Kasumi-1 (cell line): ENCODE data around the gene GRM4.
A peak's percentile ranks its signal among the peaks of the same experiment; 100 is the strongest.

Experiments used
- DNase-seq, 2 experiments: peaks; one replicate each; lab custom pipeline; 2025; lab: John Stamatoyannopoulos, UW

Gene GRM4

GRCh38 chr6:34064675-34065074, 81.2 kb downstream of the GRM4 start:
- DNase-seq: no peak

- DNase-seq: no peak
Measured at GRCh38 chr6:34063651-34064050, 82.2 kb downstream of the GRM4 start.

- DNase-seq: peak in 1 of 2 experiments; percentile 3
Measured at GRCh38 chr6:34062815-34063214, 83.1 kb downstream of the GRM4 start.

GRCh38 chr6:34062156-34062555, 83.7 kb downstream of the GRM4 start:
- no peak for DNase-seq

- no peak for DNase-seq
Measured at GRCh38 chr6:34061348-34061747, 84.5 kb downstream of the GRM4 start.

- no peak for DNase-seq
Measured at GRCh38 chr6:34059914-34060313, 86.0 kb downstream of the GRM4 start.

- DNase-seq: no peak
Measured at GRCh38 chr6:34059136-34059731, 86.7 kb downstream of the GRM4 start.

- no peak for DNase-seq
Measured at GRCh38 chr6:34057790-34058189, 88.1 kb downstream of the GRM4 start.

GRCh38 chr6:34057191-34057590, 88.7 kb downstream of the GRM4 start:
- no peak for DNase-seq

GRCh38 chr6:34056305-34057108, 89.4 kb downstream of the GRM4 start:
- no peak for DNase-seq

GRCh38 chr6:34055223-34055933, 90.5 kb downstream of the GRM4 start:
- peak; percentile 47 to 75 for DNase-seq

GRCh38 chr6:34053721-34054120, 92.2 kb downstream of the GRM4 start:
- DNase-seq: no peak

GRCh38 chr6:34052918-34053608, 92.8 kb downstream of the GRM4 start:
- no peak for DNase-seq

- no peak for DNase-seq
Measured at GRCh38 chr6:34052071-34052825, 93.6 kb downstream of the GRM4 start.

GRCh38 chr6:34051331-34051919, 94.5 kb downstream of the GRM4 start:
- no peak for DNase-seq

- DNase-seq: no peak
Measured at GRCh38 chr6:34050691-34051090, 95.2 kb downstream of the GRM4 start.

- no peak for DNase-seq
Measured at GRCh38 chr6:34049395-34050342, 96.2 kb downstream of the GRM4 start.

GRCh38 chr6:34047913-34048867, 97.7 kb downstream of the GRM4 start:
- DNase-seq: no peak

- DNase-seq: no peak
Measured at GRCh38 chr6:34046617-34047016, 99.3 kb downstream of the GRM4 start.
